H1 (cell line): ENCODE measurements around the gene STK11.

Source experiments
- POLR2AphosphoS5 ChIP-seq: IDR thresholded peaks from 2 replicates; pipeline ENCODE4 v1.6.1; 2011; ENCODE audit warnings: low read depth, low read length
- TF ChIP-seq, protein P1 (sequence below), 3 experiments: IDR thresholded peaks; 1 replicate in 2 of 3; 2 replicates in 1 of 3; pipeline versions ENCODE4 v1.5.1 to v1.6.1; 2011; ENCODE audit warnings: low read length in 3 of 3, mild to moderate bottlenecking in 3 of 3, inconsistent platforms in 2 of 3, low read depth in 1 of 3, moderate library complexity in 1 of 3; ENCODE audit not compliant: insufficient read depth in 1 of 3; ENCODE audit errors: control extremely low read depth in 1 of 3

DNA sequence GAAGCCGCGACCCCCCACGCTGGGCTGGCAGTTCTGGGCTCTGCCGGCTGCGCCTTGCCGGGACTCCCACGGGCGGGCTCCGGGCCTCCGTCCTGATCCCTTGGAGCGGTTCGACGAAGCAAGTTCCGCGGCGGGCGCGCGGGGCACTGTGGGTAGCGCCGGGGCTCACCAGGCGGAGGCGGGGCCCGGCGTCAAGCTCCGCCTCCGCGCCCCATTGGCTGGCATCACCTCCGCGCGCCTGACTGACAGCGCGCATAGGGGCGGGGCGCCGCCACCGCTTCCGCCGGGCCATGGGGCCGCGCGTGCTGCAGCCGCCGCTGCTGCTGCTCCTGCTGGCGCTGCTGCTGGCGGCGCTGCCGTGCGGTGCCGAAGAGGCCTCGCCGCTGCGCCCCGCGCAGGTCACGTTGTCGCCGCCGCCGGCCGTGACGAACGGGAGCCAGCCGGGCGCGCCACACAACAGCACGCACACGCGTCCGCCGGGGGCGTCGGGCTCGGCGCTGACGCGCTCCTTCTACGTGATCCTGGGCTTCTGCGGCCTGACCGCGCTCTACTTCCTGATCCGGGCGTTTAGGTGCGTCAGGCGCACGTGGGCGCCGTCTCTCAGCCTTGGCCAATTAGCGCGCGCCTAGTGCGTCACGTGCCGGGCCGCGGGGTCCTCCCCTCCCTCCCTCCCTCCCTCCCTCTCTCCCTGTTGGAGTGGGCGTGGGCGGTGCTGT lies 69.8 kb downstream of the STK11 start, which contains the start of gene FAM174C:
- TF ChIP-seq, protein P1, sequence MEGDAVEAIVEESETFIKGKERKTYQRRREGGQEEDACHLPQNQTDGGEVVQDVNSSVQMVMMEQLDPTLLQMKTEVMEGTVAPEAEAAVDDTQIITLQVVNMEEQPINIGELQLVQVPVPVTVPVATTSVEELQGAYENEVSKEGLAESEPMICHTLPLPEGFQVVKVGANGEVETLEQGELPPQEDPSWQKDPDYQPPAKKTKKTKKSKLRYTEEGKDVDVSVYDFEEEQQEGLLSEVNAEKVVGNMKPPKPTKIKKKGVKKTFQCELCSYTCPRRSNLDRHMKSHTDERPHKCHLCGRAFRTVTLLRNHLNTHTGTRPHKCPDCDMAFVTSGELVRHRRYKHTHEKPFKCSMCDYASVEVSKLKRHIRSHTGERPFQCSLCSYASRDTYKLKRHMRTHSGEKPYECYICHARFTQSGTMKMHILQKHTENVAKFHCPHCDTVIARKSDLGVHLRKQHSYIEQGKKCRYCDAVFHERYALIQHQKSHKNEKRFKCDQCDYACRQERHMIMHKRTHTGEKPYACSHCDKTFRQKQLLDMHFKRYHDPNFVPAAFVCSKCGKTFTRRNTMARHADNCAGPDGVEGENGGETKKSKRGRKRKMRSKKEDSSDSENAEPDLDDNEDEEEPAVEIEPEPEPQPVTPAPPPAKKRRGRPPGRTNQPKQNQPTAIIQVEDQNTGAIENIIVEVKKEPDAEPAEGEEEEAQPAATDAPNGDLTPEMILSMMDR (IDR thresholded peaks at IDR 0.05; ENCODE audit: control extremely low read depth in 1 of 3, insufficient read depth in 1 of 3, low read depth in 1 of 3, low read length in 3 of 3) = no peak
- peak; percentile 84 for TF ChIP-seq POLR2AphosphoS5
